Stimulated activated CD4-positive, alpha-beta T cell treated with anti-CD3 and anti-CD28 coated beads, Interleukin-1b, Interleukin-23, amount 100 ng/mL, for 24 hours (primary cell): ENCODE data around the gene MRTFA.

Experiments used
- DNase-seq, 4 experiments: peaks; one replicate each; pipeline ENCODE4 v3.0.0-alpha.2; 2020; ENCODE audit warnings: low read depth in 4 of 4, low spot score in 1 of 4

Gene MRTFA

GRCh38 chr22:40415531-40416266 lies 220.8 kb downstream of the MRTFA start:
- DNase-seq: no peak

DNA sequence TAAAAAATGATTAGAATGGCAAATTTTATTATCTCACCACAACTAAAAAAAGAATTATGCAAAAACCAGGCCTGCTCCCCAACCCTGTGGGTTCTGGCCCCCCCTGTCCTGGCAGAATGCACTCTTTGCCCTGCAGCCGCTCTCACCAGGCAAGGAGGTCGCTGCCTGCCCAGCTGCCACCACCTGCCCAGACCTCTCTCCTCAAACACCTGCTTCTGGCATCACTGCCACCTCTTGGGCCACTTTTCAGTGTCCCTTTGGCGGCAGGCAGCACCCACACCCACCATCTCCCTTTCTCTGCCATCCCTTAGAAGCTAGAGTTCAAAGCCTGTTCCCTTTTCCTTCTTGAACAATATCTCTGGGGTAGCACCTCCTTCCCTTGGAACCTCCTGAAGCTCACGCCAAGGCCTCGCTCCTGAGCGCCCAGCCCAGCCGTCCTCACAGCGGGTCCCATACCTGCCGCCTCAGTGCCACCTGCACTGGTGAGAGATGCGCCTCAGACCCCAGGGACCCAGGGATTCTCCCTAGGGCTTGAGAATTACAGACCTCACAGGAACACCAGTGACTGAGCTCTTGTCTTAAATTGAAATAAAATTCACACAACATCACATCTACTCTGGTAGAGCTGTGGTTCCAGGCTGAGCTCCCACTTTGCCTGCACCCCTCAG lies 221.5 kb downstream of the MRTFA start:
- DNase-seq: no peak

DNA sequence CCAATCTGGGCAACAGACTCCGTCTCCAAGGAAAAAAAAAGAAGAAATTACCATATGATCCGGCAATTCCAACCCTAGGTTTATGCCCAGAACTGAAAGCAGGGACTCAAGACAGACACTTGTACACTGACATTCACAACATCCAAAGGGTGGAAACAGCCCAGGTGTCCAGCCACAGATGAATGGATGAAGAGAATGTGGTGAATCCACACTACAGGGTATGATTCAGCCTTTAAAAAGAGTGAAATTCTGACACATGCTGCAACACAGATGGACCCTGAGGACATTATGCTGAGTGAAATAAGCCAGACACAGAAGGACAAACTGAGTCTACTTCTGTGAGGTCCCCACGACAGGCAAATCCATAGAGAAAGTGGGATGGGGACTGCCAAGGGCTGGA lies 222.2 kb downstream of the MRTFA start:
- no peak for DNase-seq

GRCh38 chr22:40413873-40414272 lies 222.6 kb downstream of the MRTFA start:
- DNase-seq: no peak

GRCh38 chr22:40412441-40412840 lies 224.1 kb downstream of the MRTFA start:
- DNase-seq: no peak

- DNase-seq: no peak
These were observed 225.0 kb downstream of the MRTFA start for GRCh38 chr22:40411506-40411861.

GRCh38 chr22:40410731-40411505 lies 225.6 kb downstream of the MRTFA start:
- DNase-seq: no peak

GRCh38 chr22:40410272-40410671 lies 226.2 kb downstream of the MRTFA start:
- no peak for DNase-seq

- no peak for DNase-seq
These were observed 226.9 kb downstream of the MRTFA start for GRCh38 chr22:40409613-40410113.

DNA sequence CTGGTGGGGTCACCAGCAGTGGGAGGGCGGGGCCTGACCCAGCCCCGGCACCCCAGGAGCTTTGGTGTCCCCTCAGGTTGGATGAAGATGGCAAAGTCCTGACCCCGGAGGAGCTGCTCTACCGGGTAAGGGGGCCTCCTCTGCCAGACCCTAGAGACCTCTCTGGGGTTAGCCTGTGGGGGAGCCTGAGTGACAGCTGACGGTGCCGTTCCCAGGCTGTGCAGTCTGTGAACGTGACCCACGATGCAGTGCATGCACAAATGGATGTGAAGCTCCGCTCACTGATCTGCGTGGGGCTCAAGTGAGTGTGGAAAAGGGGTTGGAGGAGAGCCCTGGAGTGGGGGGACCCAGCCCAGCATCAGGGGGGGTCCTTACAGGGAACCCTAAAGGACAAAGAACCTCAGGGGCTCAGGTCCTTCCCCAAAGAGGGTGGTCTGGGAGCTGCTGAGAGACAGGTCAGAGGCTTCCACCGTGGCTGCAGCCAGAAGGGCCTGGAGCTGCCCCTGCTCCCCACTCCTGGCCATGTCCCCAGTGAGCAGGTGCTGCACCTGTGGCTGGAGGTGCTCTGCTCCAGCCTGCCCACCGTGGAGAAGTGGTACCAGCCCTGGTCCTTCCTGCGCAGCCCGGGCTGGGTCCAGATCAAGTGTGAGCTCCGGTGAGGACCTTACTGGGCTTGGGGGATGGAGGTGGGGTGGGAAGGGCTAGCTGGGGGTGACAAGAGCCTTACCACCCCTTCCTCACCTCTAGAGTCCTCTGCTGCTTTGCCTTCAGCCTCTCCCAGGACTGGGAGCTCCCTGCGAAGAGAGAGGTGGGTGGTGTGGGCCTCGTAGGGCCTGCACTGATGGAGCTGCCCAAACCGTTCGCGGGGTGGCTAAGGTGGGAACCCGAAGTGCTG lies 227.6 kb downstream of the MRTFA start:
- DNase-seq: no peak

DNA sequence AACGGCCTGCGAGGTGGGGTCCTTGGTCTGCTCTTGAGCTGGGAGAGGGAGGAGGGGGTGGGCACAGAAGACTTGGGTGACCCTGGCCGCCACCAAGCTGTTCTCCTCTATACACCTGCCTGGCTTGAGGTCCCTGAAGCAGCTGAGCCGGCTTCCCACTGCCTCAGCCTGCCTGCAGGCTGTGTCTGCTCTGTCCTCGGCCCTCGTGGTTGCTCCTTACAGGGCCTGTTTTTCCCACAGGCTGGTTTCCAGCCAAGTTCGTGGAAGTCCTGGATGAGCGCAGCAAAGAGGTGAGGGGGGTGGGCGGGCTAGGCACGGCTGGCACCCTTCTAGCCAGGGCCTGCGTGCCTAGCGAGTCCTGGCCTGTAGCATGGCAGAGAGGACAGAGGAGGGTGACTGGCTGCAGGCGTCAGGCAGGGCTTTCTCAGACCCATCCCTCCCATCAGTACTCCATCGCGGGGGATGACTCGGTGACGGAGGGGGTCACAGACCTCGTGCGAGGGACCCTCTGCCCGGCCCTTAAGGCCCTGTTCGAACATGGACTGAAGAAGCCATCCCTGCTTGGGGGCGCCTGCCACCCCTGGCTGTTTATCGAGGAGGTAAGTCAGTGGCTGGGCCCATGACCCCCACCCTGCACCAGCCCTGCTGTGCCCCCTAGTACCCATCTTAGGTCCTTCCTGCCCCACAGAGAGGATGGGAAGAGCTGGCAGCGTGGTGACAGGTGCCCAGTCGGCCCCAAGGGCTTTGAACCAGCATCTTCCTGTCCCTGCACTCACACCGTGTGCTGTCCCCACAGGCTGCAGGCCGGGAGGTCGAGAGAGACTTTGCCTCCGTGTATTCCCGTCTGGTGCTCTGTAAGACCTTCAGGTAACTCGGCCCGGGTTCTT lies 228.4 kb downstream of the MRTFA start:
- no peak for DNase-seq

DNA sequence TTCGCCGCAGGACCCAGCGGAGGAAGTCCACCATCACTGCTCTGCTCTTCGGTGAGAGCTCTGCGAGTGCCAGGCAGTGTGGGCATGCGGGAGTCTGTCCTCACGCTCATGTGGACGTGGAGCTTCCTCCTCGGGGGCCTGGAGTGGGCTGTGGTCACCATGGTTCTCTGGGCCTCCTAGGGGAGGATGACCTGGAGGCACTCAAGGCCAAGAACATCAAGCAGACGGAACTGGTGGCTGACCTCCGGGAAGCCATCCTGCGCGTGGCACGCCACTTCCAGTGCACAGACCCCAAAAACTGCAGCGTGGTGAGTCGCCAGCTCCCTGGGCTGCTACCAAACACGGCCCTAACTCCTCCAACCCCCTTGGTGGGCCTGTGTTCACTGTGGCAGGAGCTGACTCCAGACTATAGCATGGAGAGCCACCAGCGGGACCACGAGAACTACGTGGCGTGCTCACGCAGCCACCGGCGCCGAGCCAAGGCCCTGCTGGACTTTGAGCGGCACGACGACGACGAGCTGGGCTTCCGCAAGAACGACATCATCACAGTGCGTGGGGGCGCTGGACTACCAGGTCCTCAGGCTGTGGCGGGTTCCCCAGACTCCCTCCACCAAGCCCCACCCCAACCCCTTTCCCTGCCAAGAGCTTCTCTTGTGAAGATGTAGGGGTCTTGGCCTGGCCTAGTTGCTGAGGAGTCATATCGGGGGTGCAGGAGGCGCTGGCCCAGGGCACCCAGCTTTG lies 229.3 kb downstream of the MRTFA start:
- no peak for DNase-seq

GRCh38 chr22:40406063-40406890 lies 230.2 kb downstream of the MRTFA start:
- no peak for DNase-seq

DNA sequence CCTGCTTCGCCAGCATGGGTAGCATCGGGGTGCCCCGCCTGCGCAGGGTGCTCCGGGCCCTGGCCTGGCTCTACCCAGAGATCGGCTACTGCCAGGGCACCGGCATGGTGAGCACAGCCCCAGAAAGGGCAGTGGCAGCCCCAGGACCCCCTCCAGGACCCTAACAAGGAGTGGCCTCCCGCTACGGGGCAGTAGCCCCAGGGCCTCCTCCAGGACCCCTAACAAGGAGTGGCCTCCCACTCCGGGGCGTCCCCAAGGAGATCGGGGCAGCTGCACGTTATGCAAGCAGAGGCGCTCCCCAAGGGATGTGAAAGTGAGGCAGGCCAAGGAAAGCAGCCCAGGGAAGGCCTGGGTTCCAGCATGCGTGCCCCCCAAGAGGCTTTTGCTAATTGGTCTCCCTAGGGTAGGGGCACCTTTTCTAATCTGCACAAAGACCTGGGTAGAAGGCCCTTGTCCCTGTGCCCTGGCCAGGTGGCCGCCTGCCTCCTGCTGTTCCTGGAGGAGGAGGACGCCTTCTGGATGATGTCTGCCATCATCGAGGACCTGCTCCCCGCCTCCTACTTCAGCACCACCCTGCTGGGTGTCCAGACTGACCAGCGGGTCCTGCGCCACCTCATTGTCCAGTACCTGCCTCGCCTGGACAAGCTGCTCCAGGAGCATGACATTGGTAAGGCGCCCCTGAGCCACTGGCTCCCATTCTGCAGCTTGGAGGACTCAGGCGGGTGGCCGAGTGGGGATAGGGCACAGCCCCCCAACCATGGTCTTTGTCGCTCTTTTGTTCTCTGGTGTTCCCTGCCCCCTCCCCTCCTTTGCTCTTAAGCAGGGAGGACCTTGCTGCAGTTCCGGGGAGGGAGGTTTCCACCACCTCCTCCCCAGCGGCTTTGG lies 231.1 kb downstream of the MRTFA start:
- no peak for DNase-seq

- no peak for DNase-seq
These were observed 232.0 kb downstream of the MRTFA start for GRCh38 chr22:40404251-40405177.

DNA sequence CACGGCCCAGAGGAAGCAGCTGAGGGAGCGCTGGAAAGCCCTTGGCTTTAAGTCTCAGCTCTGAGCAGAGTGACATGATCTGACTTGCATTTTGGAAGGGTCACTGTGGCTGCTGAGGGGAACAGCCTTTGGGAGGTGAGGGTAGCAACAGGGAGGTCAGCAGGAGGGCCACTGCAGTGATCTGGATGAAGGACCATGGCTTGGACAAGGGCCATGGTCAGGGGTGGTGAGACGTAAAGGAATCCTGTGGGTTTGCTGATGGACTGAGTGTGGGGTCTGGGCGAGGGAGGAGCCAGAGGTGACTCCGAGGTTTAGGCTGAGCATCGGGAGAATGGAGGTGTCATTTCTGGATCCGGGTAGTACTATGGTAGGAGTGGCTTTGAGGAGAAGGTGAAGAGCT lies 232.9 kb downstream of the MRTFA start:
- DNase-seq: no peak
